Amygdala (tissue), 56 donors: ENCODE data around the gene LIMK2.
A peak's percentile ranks its signal among the peaks of the same experiment; 100 is the strongest.

Experiments
- DNase-seq, 56 donors: peaks; one replicate each; lab custom pipeline; 2025; lab: John Stamatoyannopoulos, UW

The LIMK2 gene

DNA sequence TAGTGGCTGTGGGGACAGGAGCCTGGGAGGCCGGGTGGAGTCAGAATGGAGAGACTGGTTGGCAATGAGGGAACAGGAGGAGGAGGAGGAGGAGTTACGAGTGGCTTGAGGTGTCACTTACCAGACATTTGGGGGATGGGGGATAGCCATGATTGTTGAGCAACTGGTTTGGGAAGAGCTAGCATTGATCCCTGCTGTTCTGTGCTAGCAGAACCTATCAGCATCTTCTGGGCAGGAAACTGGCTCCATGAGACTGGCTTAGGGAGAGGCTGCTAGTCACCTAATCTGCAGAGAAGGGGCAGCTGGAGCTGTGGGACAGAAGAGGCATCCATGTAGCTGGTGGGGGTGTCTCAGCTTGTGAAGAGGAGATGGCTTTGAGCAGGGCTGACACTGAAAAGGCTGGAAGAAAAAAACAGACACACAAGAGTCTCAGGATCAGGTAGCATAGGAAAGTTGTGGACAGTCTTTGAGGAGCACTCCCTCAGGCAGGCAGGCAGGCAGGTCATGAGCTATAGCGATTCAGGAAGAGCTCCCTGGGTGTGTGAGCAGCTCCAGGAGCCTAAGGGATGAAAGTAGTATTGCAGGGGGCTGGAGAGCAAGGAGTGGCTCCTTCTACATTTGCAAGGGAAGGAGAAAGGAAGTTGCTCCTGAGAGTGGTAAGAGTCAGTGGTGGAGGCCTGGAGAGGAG lies 57.9 kb downstream of the LIMK2 start:
- DNase-seq: no peak

DNA sequence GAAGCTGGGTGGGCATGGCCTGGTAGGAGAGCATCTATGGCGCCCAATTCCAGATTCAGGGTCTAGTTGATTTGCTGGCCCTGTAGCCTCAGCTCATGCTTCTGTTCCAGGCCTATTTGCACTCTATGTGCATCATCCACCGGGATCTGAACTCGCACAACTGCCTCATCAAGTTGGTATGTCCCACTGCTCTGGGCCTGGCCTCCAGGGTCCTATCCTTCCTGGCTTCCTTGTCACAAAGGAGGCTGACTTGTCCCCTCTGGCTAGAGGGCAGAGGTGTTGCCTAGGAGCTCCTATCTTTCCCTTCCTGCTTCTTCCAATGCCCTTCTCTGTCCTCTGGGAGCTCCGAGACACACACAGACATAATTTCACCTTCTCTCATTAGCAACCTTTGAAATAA lies 58.9 kb downstream of the LIMK2 start:
- DNase-seq: no peak

DNA sequence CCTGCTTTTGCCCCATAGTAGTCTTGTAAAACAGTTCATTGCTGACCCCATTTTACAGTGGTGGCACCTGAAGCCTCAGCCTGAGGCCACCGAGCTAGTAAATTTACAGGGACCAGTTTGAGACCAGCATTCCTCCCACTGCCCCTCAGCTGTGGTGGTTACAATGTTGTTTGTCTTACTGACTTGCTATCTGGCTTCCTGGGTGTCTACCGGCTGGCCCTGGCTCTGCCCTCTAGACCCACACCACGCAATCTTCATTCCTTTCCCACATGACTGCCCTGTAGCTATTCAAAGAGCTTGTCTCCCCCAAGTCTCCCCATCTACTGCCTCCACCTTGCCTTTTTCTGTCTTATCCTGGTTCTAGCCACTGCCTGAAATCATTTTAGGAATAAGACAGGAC lies 59.4 kb downstream of the LIMK2 start:
- DNase-seq: no peak

DNA sequence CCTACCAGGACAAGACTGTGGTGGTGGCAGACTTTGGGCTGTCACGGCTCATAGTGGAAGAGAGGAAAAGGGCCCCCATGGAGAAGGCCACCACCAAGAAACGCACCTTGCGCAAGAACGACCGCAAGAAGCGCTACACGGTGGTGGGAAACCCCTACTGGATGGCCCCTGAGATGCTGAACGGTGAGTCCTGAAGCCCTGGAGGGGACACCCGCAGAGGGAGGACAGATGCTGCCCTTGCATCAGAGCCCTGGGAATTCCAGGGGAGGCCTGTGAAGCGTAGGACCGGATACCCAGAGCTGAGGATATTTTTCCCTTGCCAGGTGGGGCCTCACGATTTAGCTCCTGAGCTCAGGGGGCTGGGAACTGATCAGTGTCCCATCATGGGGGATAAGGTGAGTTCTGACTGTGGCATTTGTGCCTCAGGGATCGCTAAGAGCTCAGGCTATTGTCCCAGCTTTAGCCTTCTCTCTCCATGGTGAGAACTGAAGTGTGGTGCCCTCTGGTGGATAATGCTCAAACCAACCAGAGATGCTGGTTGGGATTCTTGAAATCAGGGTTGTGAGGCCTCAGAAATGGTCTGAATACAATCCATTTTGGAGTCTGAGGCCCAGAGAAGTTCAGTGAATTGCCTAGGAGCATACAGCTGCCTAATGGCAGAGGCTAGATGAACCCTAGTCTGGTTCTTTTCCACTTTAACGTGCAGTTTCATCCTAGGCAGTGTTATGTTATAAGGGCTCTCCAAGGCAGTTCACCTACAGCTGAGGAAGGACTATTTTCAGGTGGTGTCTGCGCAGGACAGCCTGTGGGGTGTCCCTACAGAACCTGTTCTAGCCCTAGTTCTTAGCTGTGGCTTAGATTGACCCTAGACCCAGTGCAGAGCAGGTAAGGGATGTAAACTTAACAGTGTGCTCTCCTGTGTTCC lies 60.7 kb downstream of the LIMK2 start:
- peak in 33 of 56 donors; percentile 7 to 72 (median 29) for DNase-seq

DNA sequence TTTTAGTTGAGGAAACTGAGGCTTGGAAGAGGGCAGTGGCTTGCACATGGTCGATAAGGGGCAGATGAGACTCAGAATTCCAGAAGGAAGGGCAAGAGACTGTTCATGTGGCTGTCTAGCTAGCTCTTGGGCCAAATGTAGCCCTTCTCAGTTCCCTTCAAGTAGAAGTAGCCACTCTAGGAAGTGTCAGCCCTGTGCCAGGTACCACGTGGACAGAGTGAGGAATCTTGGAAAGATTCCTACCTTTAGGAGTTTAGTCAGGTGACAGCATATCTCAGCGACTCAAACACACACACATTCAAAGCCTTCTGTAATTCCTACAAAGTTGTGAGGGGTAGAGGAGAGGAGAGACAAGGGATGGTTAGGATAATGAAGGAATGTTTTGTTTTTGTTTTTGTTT lies 61.9 kb downstream of the LIMK2 start:
- DNase-seq: no peak

DNA sequence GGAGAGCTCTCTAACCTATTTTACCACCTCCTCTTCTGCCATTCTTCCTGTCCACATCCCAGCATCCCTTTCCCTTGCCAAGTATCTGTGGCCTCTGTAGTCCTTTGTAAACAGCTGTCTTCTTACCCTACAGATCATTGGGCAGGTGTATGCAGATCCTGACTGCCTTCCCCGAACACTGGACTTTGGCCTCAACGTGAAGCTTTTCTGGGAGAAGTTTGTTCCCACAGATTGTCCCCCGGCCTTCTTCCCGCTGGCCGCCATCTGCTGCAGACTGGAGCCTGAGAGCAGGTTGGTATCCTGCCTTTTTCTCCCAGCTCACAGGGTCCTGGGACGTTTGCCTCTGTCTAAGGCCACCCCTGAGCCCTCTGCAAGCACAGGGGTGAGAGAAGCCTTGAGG lies 62.9 kb downstream of the LIMK2 start:
- DNase-seq: no peak

DNA sequence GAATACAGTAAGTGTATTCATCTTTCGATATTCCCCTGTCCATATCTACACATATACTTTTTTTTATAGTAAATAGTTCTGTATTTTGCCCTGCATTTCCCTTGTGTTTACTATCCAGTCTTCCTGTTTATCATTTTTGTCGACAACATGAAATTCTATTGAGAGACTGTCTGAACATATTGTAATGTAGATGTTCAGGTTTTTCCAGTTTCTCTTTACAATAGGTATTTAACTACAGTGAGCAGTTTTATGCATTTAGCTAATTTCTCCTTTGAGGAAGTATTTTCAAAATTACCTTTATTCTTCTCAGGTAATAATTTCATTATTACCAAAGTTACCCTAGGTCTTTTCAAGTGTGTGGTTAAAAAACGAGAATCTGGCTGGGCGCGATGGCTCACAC lies 63.5 kb downstream of the LIMK2 start:
- DNase-seq: no peak

DNA sequence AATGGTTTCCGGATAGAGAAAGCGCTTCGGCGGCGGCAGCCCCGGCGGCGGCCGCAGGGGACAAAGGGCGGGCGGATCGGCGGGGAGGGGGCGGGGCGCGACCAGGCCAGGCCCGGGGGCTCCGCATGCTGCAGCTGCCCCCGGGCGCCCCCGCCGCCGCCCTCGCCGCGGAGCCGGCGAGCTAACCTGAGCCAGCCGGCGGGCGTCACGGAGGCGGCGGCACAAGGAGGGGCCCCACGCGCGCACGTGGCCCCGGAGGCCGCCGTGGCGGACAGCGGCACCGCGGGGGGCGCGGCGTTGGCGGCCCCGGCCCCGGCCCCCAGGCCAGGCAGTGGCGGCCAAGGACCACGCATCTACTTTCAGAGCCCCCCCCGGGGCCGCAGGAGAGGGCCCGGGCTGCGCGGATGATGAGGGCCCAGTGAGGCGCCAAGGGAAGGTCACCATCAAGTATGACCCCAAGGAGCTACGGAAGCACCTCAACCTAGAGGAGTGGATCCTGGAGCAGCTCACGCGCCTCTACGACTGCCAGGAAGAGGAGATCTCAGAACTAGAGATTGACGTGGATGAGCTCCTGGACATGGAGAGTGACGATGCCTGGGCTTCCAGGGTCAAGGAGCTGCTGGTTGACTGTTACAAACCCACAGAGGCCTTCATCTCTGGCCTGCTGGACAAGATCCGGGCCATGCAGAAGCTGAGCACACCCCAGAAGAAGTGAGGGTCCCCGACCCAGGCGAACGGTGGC lies 64.5 kb downstream of the LIMK2 start:
- no peak for DNase-seq

DNA sequence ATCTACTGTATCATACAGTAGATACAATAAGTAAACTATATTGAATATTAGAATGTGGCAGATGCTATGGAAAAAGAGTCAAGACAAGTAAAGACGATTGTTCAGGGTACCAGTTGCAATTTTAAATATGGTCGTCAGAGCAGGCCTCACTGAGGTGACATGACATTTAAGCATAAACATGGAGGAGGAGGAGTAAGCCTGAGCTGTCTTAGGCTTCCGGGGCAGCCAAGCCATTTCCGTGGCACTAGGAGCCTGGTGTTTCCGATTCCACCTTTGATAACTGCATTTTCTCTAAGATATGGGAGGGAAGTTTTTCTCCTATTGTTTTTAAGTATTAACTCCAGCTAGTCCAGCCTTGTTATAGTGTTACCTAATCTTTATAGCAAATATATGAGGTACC lies 65.6 kb downstream of the LIMK2 start:
- no peak for DNase-seq

DNA sequence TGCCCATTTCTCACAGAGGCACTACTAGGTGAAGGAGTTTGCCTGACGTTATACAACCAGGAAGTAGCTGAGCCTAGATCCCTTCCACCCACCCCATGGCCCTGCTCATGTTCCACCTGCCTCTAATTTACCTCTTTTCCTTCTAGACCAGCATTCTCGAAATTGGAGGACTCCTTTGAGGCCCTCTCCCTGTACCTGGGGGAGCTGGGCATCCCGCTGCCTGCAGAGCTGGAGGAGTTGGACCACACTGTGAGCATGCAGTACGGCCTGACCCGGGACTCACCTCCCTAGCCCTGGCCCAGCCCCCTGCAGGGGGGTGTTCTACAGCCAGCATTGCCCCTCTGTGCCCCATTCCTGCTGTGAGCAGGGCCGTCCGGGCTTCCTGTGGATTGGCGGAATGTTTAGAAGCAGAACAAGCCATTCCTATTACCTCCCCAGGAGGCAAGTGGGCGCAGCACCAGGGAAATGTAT lies 66.1 kb downstream of the LIMK2 start:
- DNase-seq: no peak

DNA sequence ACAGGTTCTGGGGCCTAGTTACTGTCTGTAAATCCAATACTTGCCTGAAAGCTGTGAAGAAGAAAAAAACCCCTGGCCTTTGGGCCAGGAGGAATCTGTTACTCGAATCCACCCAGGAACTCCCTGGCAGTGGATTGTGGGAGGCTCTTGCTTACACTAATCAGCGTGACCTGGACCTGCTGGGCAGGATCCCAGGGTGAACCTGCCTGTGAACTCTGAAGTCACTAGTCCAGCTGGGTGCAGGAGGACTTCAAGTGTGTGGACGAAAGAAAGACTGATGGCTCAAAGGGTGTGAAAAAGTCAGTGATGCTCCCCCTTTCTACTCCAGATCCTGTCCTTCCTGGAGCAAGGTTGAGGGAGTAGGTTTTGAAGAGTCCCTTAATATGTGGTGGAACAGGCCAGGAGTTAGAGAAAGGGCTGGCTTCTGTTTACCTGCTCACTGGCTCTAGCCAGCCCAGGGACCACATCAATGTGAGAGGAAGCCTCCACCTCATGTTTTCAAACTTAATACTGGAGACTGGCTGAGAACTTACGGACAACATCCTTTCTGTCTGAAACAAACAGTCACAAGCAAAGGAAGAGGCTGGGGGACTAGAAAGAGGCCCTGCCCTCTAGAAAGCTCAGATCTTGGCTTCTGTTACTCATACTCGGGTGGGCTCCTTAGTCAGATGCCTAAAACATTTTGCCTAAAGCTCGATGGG lies 66.7 kb downstream of the LIMK2 start:
- no peak for DNase-seq

DNA sequence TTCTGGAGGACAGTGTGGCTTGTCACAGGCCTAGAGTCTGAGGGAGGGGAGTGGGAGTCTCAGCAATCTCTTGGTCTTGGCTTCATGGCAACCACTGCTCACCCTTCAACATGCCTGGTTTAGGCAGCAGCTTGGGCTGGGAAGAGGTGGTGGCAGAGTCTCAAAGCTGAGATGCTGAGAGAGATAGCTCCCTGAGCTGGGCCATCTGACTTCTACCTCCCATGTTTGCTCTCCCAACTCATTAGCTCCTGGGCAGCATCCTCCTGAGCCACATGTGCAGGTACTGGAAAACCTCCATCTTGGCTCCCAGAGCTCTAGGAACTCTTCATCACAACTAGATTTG lies 67.2 kb downstream of the LIMK2 start:
- no peak for DNase-seq

DNA sequence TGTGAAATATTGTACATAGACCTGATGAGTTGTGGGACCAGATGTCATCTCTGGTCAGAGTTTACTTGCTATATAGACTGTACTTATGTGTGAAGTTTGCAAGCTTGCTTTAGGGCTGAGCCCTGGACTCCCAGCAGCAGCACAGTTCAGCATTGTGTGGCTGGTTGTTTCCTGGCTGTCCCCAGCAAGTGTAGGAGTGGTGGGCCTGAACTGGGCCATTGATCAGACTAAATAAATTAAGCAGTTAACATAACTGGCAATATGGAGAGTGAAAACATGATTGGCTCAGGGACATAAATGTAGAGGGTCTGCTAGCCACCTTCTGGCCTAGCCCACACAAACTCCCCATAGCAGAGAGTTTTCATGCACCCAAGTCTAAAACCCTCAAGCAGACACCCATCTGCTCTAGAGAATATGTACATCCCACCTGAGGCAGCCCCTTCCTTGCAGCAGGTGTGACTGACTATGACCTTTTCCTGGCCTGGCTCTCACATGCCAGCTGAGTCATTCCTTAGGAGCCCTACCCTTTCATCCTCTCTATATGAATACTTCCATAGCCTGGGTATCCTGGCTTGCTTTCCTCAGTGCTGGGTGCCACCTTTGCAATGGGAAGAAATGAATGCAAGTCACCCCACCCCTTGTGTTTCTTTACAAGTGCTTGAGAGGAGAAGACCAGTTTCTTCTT lies 67.9 kb downstream of the LIMK2 start:
- DNase-seq: no peak

DNA sequence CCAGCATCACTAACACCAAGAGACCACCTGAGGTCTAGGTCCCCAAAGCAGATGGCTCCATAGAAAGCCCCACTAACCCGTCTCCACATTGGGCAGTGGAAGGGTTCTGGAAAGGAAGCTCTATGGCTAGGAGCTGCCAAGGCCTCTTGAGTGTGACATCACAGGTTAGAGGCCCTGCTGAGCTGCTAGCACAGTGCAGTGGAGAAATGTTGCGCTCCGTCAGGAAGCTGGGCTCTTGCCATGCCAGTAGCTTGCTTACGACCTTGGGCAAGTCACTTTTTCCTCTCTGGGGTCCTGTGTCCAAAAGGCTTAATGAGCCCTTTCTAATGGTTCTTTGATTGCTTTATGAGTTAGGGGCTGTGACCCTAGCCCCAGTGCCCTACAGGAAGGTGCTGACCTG lies 69.6 kb downstream of the LIMK2 start:
- no peak for DNase-seq

DNA sequence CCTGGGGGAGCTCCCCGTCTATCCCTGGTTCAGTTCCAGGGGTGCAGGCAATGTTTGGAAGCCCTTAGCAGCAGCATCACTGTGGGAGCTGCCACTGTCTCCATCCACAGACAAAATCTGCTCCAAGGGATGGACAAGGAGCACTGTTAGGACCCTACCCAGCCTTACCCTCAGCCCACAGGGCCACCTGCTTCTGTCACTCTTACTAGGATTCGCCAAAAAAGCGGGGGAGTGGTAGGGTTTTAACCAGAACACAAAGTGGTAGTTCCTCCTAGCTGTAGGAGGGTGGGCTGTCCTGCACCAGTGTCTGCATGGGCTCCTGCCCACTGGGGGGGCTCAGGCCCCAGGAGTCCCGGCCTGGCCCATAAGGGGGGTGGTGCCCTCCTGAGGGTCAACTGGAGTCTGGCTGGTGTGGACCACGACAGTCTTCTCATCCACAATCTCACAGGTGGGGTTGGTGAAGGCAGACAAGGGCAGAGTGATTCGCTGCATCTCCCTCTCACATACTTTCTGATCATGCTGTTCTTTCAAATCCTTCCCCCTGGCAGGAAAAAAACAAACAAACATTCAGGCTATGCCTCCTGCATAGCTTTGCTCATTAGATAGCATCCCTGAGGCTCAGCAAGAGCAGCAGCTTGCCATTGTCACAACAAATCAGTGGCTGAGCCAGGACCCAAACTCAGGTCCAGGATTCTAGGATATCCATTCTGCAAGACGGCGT lies 70.8 kb downstream of the LIMK2 start:
- DNase-seq: no peak

DNA sequence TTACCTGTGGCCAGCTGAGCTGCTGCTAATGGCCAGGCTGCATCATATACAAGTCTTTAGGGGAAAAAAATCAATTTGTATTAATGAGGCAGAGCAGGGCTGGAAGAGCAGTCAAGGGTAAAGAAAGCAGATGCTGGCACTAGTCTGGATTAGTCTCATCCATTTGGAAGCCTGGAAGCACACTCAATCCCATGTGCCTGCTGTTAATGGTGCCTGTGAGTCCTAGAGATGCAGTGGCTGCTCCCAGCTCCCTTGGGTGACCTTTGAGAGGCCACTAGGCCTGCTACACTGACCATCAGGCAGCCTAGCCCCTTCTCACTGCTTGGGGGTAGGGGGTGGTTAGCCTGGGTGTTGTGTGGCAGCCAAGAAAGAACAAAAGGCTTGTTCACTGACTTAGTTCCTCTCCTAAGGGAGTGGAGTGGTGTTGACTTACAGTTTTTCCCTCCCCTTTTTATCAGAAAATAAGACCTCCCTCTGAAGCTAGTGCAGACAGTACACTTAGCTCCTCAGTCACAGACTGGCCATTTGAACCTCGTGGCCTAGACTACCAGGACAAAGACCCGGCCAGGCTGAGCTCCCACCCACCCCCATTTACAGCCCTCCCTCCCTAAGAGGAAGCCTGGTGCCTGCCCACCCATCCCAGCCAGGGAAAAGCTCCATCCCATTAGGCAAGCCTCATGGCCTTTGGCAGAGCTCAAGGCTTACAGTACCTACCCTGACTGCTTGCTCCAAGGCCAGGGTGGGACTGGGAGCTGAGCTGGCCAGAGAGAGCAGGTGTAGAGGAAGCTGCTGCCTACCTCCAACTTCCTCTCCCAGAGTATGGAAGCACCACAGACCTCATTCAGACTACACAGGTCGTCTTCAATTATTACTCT lies 72.4 kb downstream of the LIMK2 start:
- DNase-seq: no peak

DNA sequence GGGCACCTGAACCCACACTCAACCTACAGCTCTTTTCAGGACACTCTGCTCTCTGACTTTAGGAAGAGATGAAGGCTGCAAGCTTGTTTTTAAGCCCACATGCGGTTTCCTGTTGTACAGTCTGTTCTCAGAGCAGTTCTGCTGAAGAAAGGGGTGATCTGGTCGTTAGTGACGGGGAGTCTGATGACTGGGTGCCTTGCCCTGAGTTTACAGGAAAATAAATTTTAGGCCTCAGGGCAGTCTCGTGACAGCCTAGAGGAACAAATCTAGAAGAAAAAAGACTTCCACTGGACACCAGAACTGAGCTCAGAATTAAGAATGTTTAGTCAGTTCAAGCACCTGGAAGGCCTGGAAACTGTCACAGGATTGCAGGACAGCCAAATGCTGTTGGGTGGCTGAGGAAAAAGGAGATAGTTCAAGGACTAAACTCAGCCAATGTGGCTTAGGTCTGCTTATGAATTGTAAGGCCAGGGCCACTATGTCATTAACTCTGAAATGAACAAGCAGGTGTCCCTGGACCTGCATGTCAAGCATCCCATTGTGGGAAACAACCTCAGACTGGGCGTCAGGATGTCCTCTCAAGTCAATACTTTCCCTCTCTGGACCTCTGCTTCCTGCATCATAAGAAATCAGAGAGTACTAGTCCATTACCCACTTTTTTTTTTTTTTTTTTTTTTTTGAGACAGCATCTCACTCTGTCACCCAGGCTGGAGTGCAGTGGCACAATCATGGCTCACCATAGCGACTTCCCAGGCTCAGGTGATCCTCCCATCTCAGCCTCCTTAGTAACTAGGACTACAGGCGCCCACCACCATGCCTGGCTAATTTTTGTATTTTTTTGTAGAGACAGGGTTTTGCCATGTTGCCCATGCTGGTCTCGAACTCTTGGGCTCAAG lies 74.5 kb downstream of the LIMK2 start:
- DNase-seq: no peak
